ENCODE data around the gene A4GALT. TPM values are rescaled to one million over a fixed set of nuclear protein-coding genes. Genes with fewer than 3 reads are reported as not detected.

A4GALT gene
- total and polyA plus RNA-seq, 2 of the 13 experiments (the other 11 are each of a cell fraction or from before 2014, with no cell fraction given): 0.09 to 1.1 TPM

- DNase-seq (ENCODE audit: low spot score): peak; percentile 82
- Histone ChIP-seq H3K4me3 (replicated peaks in 1 of 3; ENCODE audit: insufficient read depth in 1 of 3, low read depth in 2 of 3, low read length in 3 of 3) (peak overlapping the region; percentile 84 to 100 (median 100)), H3K36me3 (replicated peaks in 1 of 2; ENCODE audit: control insufficient read depth in 1 of 2, insufficient read depth in 2 of 2, low read length in 2 of 2) (no peaks in the 10 kb centered on the region; a peak in 2 of 5 replicates), H3K9ac (ENCODE audit: insufficient read depth, low read depth, low read length) (peak overlapping the region; percentile 98), H3K4me2 (ENCODE audit: low read depth, low read length) (peak overlapping the region; percentile 96), H3K79me2 (ENCODE audit: insufficient read depth, low read length) (peaks cover 53% of the 10 kb centered on the region), H3K4me1 (ENCODE audit: insufficient read depth, low read length) (peaks cover 79% of the 10 kb centered on the region), H2AFZ (ENCODE audit: low read length) (no peak overlapping the region), H4K20me1 (ENCODE audit: insufficient read depth, low read length) (peaks cover 6% of the 10 kb centered on the region; the same call in 1 of the 2 replicates), H3K27ac (ENCODE audit: extremely low read length, insufficient read depth, low read length) (peak overlapping the region; percentile 97), H3K9me3 (ENCODE audit: low read length) (no peaks in the 10 kb centered on the region), H3K27me3 (ENCODE audit: control insufficient read depth in 1 of 2, insufficient read depth in 2 of 2, low read length in 2 of 2) (no peaks in the 10 kb centered on the region; a peak in 1 of 5 replicates)
- intact Hi-C loops (cut with micrococcal nuclease; ENCODE audit: unreplicated experiment) (loop anchor here (10.0 kb wide), 2 partner anchors 156 to 206 kb away; partner anchors contain the start of gene ARFGAP3), in situ Hi-C loops (cut with HindIII; ENCODE audit: extremely low pct_ligation_motif_present, low pct_unique_long_range_greater_than_20kb) (no loop called here)
- peak; percentile 47 for ATAC-seq
- WGBS (ENCODE audit: low lambda C conversion rate): under 1% methylated on average over 16 of the region's 49 CpGs
- ChIA-PET CTCF (ENCODE audit: low intra/inter-chr PET ratio, low total read pairs) (no interaction called here), POLR2A (interaction anchor here (0.9 to 4.4 kb wide), 12 partner anchors 10 to 152 kb away, joined by 3 to 45 read pairs (median 5); partner anchors contain the start of gene POLDIP3)
- TSS peak; percentile 82 for BruUV-seq (replicated peaks)
- peak; percentile 81 for FAIRE-seq
- peak; percentile 51; the same call in 1 of the 2 replicates for TF ChIP-seq ZNF800 (CRISPR knock-in tag; IDR thresholded peaks at IDR 0.05)
- no peak; the same call in 1 of the 2 replicates for TF ChIP-seq CEBPB (IDR thresholded peaks at IDR 0.05; ENCODE audit: borderline replicate concordance, low read depth, low read length)
- TF ChIP-seq HNRNPL (IDR thresholded peaks at IDR 0.05; ENCODE audit: low read depth, low read length): peak; percentile 94; the same call in 1 of the 2 replicates
- peak; percentile 92 for TF ChIP-seq HNF4G (IDR thresholded peaks at IDR 0.05; ENCODE audit: borderline replicate concordance, low read depth, low read length)
- peak; percentile 84; the same call in 1 of the 2 replicates for TF ChIP-seq HNF4G (CRISPR knock-in tag; IDR thresholded peaks at IDR 0.05; ENCODE audit: borderline replicate concordance, low read depth)
- TF ChIP-seq ZHX2 (IDR thresholded peaks at IDR 0.05; ENCODE audit: low read depth): 0 out of 2 replicates have a peak, but pooled peaks have one; percentile 6
- TF ChIP-seq ZHX2 (CRISPR knock-in tag; IDR thresholded peaks at IDR 0.05; ENCODE audit: borderline replicate concordance): peak; percentile 68; the same call in 1 of the 2 replicates
- peak; percentile 62; the same call in 1 of the 2 replicates for TF ChIP-seq THAP11 (CRISPR knock-in tag; IDR thresholded peaks at IDR 0.05)
- peak; percentile 33; the same call in 1 of the 2 replicates for TF ChIP-seq JUNB (CRISPR knock-in tag; IDR thresholded peaks at IDR 0.05; ENCODE audit: borderline replicate concordance)
- 0 out of 2 replicates have a peak, but pooled peaks have one; percentile 84 for TF ChIP-seq ZNF572 (CRISPR knock-in tag; IDR thresholded peaks at IDR 0.05)
- TF ChIP-seq BCL3 (CRISPR knock-in tag; IDR thresholded peaks at IDR 0.05): peak; percentile 17; the same call in 1 of the 2 replicates
- peak; percentile 70 for TF ChIP-seq ZNF547 (CRISPR knock-in tag; IDR thresholded peaks at IDR 0.05)
These were observed 72.1 kb downstream of the A4GALT start for GRCh38 chr22:42648368-42649245.

Measured in HepG2 (cell line).